BJ (cell line): ENCODE data around the gene WDR70. TPM values are rescaled to one million over a fixed set of nuclear protein-coding genes. Genes with fewer than 3 reads are reported as not detected.

Experiments used
- CTCF ChIA-PET: fragments of 350-600 bp; formaldehyde crosslinking; extraction: SDS; loops from one replicate; lab custom pipeline; 2021; ENCODE audit warnings: antibody characterized with exemption, inconsistent platforms; lab: Yijun Ruan, JAX
- POLR2A ChIA-PET: fragments of 300-600 bp; sonication (Branson Sonifier 250); formaldehyde crosslinking; extraction: SDS; loops from one replicate; lab custom pipeline; 2021; ENCODE audit warnings: antibody characterized with exemption; lab: Charles Lee
- DNase-seq: peaks from one replicate; pipeline ENCODE4 v3.0.0-alpha.2; 2011; ENCODE audit warnings: low read depth
- H3K27me3 ChIP-seq: 2 replicates; pipeline ENCODE4 v1.6.0; 2011; ENCODE audit warnings: low read length; ENCODE audit not compliant: control insufficient read depth, insufficient read depth
- H3K36me3 ChIP-seq: 2 replicates; pipeline ENCODE4 v1.5.1; 2011; ENCODE audit warnings: low read length; ENCODE audit not compliant: control insufficient read depth, insufficient read depth
- H3K4me3 ChIP-seq: 2 replicates; pipeline ENCODE4 v1.5.1; 2011; ENCODE audit warnings: low read depth, mild to moderate bottlenecking, control low read depth, low read length
- polyA plus RNA-seq: library from polyadenylated mRNA; depleted of rRNA; stranded (reverse); fragments of >200 nt; gene quantifications from 2 replicates; pipeline ENCODE4 v1.2.3, GENCODE V29; 2011
- TF ChIP-seq, protein P1 (sequence below): IDR thresholded peaks from 2 replicates; pipeline ENCODE4 v1.5.1; 2011; ENCODE audit warnings: low read depth, mild to moderate bottlenecking, control low read depth, inconsistent platforms, low read length, moderate library complexity; ENCODE audit not compliant: insufficient read depth

The WDR70 gene
- polyA plus RNA-seq, 1 experiment = 14.0 TPM

DNA sequence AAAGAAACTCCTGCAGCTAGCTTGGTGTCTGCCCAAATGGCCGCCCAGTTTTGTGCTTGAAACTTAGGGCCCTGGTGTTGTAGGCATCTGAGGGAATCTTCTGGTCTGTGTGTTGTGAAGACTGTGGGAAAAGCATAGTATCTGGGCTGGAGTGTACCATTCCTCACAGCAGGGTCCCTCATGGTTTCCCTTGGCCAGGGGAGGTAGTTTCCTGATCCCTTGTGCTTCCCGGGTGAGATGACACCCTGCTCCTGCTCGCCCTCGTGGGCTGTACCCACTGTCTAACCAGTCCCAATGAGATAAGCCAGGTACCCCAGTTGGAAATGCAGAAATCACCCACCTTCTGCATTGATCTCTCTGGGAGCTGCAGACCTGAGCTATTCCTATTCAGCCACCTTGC, 277.9 kb downstream of the WDR70 start:
- DNase-seq = no peak
- ChIA-PET CTCF (interaction anchor here (0.6 kb wide), 1 partner anchor 13 kb away, joined by 3 read pairs; no protein-coding TSS in a partner anchor), POLR2A (no interaction called here)
- no peak overlapping the region for H3K4me3 ChIP-seq
- H3K27me3 ChIP-seq = no peaks in the 10 kb centered on the region
- TF ChIP-seq, protein P1, sequence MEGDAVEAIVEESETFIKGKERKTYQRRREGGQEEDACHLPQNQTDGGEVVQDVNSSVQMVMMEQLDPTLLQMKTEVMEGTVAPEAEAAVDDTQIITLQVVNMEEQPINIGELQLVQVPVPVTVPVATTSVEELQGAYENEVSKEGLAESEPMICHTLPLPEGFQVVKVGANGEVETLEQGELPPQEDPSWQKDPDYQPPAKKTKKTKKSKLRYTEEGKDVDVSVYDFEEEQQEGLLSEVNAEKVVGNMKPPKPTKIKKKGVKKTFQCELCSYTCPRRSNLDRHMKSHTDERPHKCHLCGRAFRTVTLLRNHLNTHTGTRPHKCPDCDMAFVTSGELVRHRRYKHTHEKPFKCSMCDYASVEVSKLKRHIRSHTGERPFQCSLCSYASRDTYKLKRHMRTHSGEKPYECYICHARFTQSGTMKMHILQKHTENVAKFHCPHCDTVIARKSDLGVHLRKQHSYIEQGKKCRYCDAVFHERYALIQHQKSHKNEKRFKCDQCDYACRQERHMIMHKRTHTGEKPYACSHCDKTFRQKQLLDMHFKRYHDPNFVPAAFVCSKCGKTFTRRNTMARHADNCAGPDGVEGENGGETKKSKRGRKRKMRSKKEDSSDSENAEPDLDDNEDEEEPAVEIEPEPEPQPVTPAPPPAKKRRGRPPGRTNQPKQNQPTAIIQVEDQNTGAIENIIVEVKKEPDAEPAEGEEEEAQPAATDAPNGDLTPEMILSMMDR = no peak
- no peaks in the 10 kb centered on the region for H3K36me3 ChIP-seq

DNA sequence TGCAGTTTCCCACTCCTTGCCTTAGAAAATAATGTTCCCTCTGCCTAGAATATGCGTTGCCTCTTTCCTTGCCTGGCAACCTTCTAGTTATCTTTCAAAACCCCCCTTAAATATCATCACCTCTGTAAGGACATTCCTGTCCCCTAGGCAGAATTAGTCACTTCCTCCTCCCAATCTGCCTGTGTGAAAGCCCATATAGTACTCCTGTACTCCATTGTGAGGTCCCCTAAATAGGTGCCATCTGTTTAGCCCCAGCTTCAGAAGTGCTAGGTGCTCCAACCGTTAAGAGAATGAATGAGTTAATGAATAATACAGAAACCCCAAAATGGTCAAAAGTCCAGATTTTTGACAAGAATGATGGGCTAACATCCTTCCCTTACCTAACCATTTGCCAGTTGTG, 279.3 kb downstream of the WDR70 start:
- TF ChIP-seq, protein P1 = no peak
- Histone ChIP-seq H3K4me3 (no peak overlapping the region), H3K27me3 (no peaks in the 10 kb centered on the region), H3K36me3 (no peaks in the 10 kb centered on the region)
- DNase-seq = no peak
- ChIA-PET CTCF (no interaction called here), POLR2A (no interaction called here)

DNA sequence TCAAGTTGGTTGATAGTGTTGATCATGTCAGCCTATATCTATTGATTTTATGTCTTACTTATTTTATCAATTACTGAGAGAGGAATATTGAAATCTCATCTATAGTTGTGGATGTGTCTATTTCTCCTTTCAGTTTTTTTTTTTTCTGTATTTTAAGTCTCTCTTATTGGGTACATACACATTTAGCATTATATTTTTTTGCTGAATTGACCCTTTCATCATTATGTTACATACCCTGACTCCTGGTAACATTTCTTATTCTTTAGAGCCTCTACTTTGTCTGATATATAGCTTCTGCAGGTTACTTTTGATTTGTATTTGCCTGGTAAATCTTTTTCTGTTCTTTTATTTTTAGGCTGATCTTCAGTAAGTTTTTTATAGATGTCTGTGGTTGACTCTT, 281.2 kb downstream of the WDR70 start:
- DNase-seq = no peak
- ChIA-PET CTCF (no interaction called here), POLR2A (no interaction called here)
- Histone ChIP-seq H3K4me3 (no peak overlapping the region), H3K27me3 (no peaks in the 10 kb centered on the region), H3K36me3 (no peaks in the 10 kb centered on the region)
- TF ChIP-seq, protein P1 = no peak

DNA sequence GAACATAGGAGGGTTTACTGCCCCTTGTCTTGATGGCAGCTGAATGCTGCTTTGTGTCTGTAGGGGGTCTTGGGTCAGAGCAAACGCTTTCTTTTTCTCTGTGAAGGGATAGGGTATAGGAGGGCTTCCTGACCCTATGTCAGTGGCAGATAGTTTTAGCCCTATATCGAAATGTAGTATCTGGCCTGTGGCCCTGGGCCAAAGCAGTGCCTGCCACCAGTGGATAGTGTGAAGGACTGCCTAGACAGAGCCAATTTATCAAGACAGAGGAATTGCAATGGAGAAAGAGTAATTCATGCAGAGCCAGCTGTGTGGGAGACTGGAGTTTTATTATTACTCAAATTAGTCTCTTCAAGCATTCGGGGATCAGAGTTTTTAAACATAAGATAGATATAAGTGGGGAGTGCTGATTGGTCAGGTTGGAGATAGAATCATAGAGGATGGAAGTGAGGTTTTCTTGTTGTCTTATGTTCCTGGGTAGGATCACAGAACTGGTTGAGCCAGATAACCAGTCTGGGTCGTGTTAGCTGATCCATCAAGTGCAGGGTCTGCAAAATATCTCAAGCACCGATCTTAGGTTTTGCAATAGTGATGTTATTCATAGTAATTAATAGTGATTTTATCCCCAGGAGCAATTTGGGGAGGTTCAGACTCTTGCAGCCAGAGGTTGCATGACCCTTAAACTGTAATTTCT, 282.3 kb downstream of the WDR70 start:
- no peak for DNase-seq
- TF ChIP-seq, protein P1 = no peak
- POLR2A ChIA-PET = no interaction called here
- CTCF ChIA-PET = no interaction called here
- Histone ChIP-seq H3K36me3 (no peaks in the 10 kb centered on the region), H3K27me3 (no peaks in the 10 kb centered on the region), H3K4me3 (no peak overlapping the region)

DNA sequence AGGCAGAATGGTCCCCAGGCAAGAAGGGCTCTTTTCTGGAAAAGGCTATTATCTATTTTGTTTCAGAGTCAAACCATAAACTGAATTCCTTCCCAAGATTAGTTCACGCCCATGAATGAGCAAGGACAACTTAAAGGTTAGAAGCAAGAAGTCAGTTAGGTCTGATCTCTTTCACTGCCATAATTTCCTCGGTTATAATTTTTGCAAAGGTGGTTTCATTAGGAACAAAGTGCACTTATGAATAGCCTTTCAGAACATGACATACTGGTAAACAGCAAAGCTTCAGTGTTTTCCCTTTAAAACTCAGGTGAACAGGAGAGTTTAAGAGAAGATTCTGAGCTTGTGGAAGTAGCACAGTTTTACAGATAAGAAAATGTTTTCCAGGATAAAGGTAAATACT, 282.8 kb downstream of the WDR70 start:
- POLR2A ChIA-PET = no interaction called here
- DNase-seq = no peak
- TF ChIP-seq, protein P1 = no peak
- Histone ChIP-seq H3K4me3 (no peak overlapping the region), H3K27me3 (no peaks in the 10 kb centered on the region), H3K36me3 (no peaks in the 10 kb centered on the region)
- CTCF ChIA-PET = no interaction called here
